OCI-M2 (cell line): Measurements from ENCODE around the gene B4GALNT2.
"Not testable (repeated sequence)": the region's sequence is repeated elsewhere in the genome, so short reads cannot be mapped to it uniquely, and the experiment has no call there.

Experiments
- DNase-seq: peaks from one replicate; lab custom pipeline; 2025; ENCODE audit not compliant: unreplicated experiment; lab: John Stamatoyannopoulos, UW

The B4GALNT2 gene

GRCh38 chr17:49170711-49171110 is 38.1 kb downstream of the B4GALNT2 start:
- DNase-seq = not testable (repeated sequence)

DNA sequence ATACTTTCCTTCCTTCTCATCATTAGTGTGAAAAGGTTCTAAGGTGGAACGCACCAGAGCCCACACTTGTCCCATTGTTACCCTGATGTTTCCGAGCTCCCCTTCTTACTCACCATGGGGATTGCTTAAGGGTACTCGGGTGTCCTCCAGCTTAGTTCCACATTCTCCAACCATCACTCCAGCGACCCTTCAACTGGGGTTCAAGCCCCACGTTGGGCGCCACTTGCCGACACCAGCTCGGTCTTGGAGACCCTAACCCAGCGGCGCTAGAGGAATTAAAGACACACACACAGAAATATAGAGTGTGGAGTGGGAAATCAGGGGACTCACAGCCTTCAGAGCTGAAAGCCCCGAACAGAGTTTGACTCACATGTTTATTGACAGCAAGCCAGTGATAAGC is 43.4 kb downstream of the B4GALNT2 start:
- not testable (repeated sequence) for DNase-seq

- DNase-seq = no peak
These were observed 47.7 kb downstream of the B4GALNT2 start for GRCh38 chr17:49180303-49180702.

GRCh38 chr17:49180998-49181635 is 48.5 kb downstream of the B4GALNT2 start:
- DNase-seq = no peak

GRCh38 chr17:49183341-49183740 is 50.8 kb downstream of the B4GALNT2 start:
- DNase-seq = no peak

- no peak for DNase-seq
These were observed 51.2 kb downstream of the B4GALNT2 start for GRCh38 chr17:49183801-49184200.

DNA sequence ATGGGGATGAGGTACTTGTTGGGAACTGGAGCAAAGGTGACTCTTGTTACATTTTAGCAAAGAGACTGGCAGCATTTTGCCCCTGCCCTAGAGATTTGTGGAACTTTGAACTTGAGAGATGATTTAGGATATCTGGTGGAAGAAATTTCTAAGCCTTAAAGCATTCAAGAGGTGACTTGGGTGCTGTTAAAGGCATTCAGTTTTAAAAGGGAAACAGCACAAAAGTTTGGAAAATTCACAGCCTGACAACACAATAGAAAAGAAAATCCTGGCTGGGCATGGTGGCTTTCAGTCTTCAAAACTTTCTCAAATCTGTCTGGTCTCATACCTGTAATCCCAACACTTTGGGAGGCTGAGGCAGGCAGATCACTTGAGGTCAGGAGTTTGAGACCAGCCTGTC is 52.0 kb downstream of the B4GALNT2 start:
- not testable (repeated sequence) for DNase-seq

GRCh38 chr17:49185381-49185780 is 52.8 kb downstream of the B4GALNT2 start:
- not testable (repeated sequence) for DNase-seq

DNA sequence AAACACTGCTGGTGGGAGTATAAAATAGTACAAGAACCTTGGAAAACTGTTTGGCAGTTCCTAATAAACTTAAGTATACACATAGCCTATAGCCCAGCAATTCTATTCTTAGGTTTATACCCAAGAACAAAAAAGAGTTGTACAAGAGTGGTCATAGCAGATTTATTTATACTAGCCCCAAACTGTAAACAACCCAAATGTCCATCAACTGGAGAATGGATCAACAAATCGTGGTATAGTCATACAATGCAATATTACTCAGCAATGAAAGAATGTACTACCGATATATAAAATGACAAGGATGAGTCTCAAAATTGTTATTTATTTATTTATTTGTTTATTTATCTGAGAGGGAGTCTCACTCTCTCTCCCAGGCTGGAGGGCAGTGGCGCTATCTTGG is 54.7 kb downstream of the B4GALNT2 start:
- no peak for DNase-seq

DNA sequence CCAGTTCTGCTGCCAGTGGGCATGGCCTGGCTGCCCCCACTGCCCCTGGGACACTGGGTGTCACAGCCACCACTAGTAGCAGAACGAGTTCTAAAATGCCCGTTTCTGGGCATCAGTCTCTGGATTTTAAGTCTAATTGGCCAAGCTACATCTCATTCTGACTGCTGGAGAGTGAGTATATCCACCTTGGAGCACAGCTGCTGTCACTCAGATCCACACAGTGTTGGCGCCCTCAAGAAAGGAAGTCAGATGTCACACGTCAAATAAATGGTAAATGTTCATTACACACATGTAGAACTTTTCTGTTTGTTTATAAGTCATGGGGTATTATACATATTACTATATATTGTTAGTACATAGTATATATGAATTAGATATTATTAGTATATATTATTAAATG is 58.4 kb downstream of the B4GALNT2 start:
- no peak for DNase-seq

GRCh38 chr17:49191409-49191916 is 58.9 kb downstream of the B4GALNT2 start:
- no peak for DNase-seq

GRCh38 chr17:49191917-49192741 is 59.6 kb downstream of the B4GALNT2 start:
- peak; percentile 82 for DNase-seq

- DNase-seq = peak; percentile 39
These were observed 61.1 kb downstream of the B4GALNT2 start for GRCh38 chr17:49193513-49194296.

DNA sequence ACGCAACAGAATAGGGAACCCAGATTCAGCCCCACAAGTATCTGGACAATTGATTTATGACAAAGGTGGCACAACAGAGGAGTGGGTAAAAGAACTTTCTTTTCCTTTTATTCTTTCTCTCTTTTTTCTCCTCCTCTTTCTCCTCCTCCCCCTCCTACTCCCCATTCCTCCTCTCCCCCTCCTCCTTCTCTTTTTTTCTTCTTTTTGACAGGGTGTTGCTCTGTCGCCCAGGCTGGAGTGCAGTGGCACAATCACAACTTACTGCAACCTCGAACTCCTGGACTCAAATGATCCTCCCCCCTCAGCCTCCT is 61.7 kb downstream of the B4GALNT2 start:
- DNase-seq = no peak

DNA sequence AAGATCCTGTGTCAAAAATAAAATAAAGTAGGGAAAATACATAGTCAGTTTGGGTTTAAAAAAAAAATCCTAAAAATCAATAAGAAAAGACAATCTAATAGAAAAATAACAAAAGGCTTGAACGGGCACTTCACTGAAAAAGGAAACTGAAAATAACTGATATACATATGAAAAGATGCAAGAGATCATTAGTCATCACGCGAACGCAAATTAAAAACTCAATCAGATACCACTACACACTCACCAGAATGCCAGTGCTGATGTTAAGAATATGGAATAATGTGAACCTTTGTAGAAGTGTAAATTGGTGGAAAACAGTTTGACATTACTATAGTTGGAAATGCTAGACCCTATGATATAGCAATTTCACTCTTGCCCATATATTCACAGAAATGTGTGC is 63.2 kb downstream of the B4GALNT2 start:
- no peak for DNase-seq

DNA sequence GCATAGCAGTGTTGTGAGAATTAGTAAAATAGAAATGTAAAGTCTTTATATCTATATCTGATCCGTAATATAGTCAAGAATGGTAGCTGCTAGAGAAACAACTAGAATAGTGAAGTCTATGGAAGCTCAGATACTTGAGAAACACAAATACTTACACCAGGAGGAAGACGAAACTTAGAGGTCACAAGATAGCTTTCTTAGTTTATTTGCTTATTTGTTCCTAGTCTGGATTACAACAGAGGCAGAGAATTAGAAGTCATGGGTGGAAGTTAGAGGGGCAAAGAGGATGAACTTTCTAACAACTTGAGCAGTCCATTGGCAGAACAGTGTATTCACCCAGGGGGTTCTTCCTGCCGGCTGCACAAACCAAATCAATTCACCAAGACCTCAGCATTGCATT is 64.0 kb downstream of the B4GALNT2 start:
- no peak for DNase-seq

- no peak for DNase-seq
These were observed 64.9 kb downstream of the B4GALNT2 start for GRCh38 chr17:49197346-49197998.

DNA sequence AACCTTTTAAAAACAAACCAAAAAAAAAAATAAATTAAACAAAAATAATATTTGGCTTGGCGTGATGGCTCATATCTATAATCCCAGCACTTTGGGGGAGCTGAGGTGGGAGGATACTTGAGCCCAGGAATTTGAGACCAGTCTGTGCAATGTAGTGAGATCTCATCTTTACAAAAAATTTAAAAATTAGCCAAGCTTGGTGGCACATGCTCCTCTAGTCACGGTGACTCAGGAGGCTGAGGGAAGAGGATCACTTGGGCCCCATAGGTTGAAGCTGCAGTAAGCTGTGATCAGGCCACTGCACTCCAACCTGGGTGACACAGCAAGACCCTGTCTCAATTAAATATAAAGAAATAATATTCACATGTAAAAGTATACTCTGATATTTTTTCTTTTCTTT is 65.6 kb downstream of the B4GALNT2 start:
- no peak for DNase-seq

- DNase-seq = no peak
These were observed 68.0 kb downstream of the B4GALNT2 start for GRCh38 chr17:49200423-49201083.

- DNase-seq = no peak
These were observed 68.9 kb downstream of the B4GALNT2 start for GRCh38 chr17:49201481-49201927.

DNA sequence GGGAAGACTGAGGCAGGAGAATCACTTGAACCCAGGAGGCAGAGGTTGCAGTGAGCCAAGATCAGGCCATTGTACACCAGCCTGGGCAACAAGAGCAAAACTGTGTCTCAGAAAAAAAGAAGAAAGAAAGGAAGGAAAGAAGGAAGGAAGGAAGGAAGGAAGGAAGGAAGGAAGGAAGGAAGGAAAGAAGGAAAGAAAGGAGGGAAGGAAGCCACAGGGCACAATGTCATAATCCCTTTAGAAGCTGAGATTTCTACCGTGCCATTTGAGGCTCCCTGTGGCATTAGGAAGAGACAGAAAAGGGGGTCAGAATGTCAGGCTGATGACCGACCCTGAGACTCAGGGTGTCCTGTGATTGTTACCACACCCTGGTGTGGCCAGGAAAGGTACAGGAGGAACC is 71.2 kb downstream of the B4GALNT2 start:
- DNase-seq = no peak
